OCI-LY7 (cell line): ENCODE measurements around the gene GATA3. TPM values are rescaled to one million over a fixed set of nuclear protein-coding genes. Genes with fewer than 3 reads are reported as not detected.

Experiments used
- BruUV-seq: library from RNA; stranded (reverse); fragments of 400-500 nt; replicated peaks from 2 replicates; lab custom pipeline; 2021; lab: Mats Ljungman, UMichigan
- CTCF ChIA-PET: fragments of 300-600 bp; sonication (Branson Sonifier 250); formaldehyde crosslinking; loops from one replicate; lab custom pipeline; 2022; ENCODE audit warnings: antibody characterized with exemption; ENCODE audit not compliant: unreplicated experiment; lab: Charles Lee
- POLR2A ChIA-PET: fragments of 300-600 bp; sonication (Branson Sonifier 250); formaldehyde crosslinking; loops from one replicate; lab custom pipeline; 2022; ENCODE audit warnings: antibody characterized with exemption; lab: Charles Lee
- DNase-seq: peaks from one replicate; pipeline ENCODE4 v3.0.0-alpha.2; 2015; ENCODE audit warnings: low spot score
- H2AFZ ChIP-seq: fragments of 200-600 bp; sonication (generic), shearing (Covaris generic); 2 replicates; pipeline ENCODE4 v1.6.1; 2014; ENCODE audit warnings: mild to moderate bottlenecking, antibody characterized with exemption, low read length, moderate library complexity
- H3K27ac ChIP-seq: fragments of 200-600 bp; sonication (generic); 2 replicates; pipeline ENCODE4 v1.5.1; 2014; ENCODE audit warnings: mixed run types, low read depth, mild to moderate bottlenecking, moderate library complexity, low read length, inconsistent platforms; ENCODE audit not compliant: poor library complexity, severe bottlenecking
- H3K36me3 ChIP-seq: fragments of 200-600 bp; sonication (generic); 2 replicates; pipeline ENCODE4 v1.6.1; 2014; ENCODE audit warnings: mild to moderate bottlenecking, antibody characterized with exemption, low read length, moderate library complexity, mixed read lengths; ENCODE audit not compliant: insufficient read depth
- H3K4me1 ChIP-seq: fragments of 200-600 bp; sonication (generic); 2 replicates; pipeline ENCODE4 v1.5.1; 2014; ENCODE audit warnings: mild to moderate bottlenecking, low read length; ENCODE audit not compliant: insufficient read depth, poor library complexity, severe bottlenecking
- H3K4me2 ChIP-seq: fragments of 200-600 bp; sonication (generic); 2 replicates; pipeline ENCODE4 v1.6.1; 2014; ENCODE audit warnings: mild to moderate bottlenecking, low read length
- H3K4me3 ChIP-seq: fragments of 200-600 bp; sonication (generic); 2 replicates; pipeline ENCODE4 v1.5.1; 2014; ENCODE audit warnings: mild to moderate bottlenecking, low read depth, low read length; ENCODE audit not compliant: poor library complexity, severe bottlenecking
- H3K79me2 ChIP-seq: fragments of 200-600 bp; sonication (generic); 2 replicates; pipeline ENCODE4 v1.6.1; 2016; ENCODE audit warnings: low read depth, mild to moderate bottlenecking, low read length, moderate library complexity, mixed read lengths; ENCODE audit not compliant: insufficient read depth
- H3K9me2 ChIP-seq: fragments of 200-600 bp; sonication (generic); 2 replicates; pipeline ENCODE4 v1.6.1; 2016; ENCODE audit warnings: mild to moderate bottlenecking, low read length, mixed read lengths; ENCODE audit not compliant: insufficient read depth
- H3K9me3 ChIP-seq: fragments of 200-600 bp; sonication (generic); 2 replicates; pipeline ENCODE4 v1.6.1; 2014; ENCODE audit warnings: mild to moderate bottlenecking, mixed run types, low read length, mixed read lengths
- H4K20me1 ChIP-seq: fragments of 200-600 bp; sonication (generic); 2 replicates; pipeline ENCODE4 v1.6.1; 2014; ENCODE audit warnings: mild to moderate bottlenecking, antibody characterized with exemption, low read length, moderate library complexity, mixed read lengths; ENCODE audit not compliant: insufficient read depth
- EZH2phosphoT487 ChIP-seq: fragments of 200-600 bp; sonication (generic); IDR thresholded peaks from 2 replicates; pipeline ENCODE4 v1.6.1; 2018; ENCODE audit warnings: low read depth, borderline replicate concordance, mild to moderate bottlenecking, mixed run types, antibody characterized with exemption, low read length, moderate library complexity, mixed read lengths
- intact Hi-C: fragments of 100-400 bp; cut with micrococcal nuclease; formaldehyde crosslinking; loops from one replicate; pipeline ENCODE4 v1.10.0; 2022; ENCODE audit not compliant: unreplicated experiment
- total RNA-seq, 2 experiments: library from RNA; depleted of rRNA in 1 of 2; stranded (reverse); fragments of >200 nt in 1 of 2; shearing (Covaris generic) in 1 of 2; gene quantifications; 2 replicates each; pipeline ENCODE4 v1.2.3, GENCODE V29; 2014 to 2022
- TF ChIP-seq, protein P1 (sequence below): fragments of 200-600 bp; sonication (generic); conservative IDR thresholded peaks from 2 replicates; pipeline ENCODE4 v1.5.1; 2014; ENCODE audit warnings: mild to moderate bottlenecking, antibody characterized with exemption, low read length, moderate library complexity, mixed read lengths

The GATA3 gene
- total RNA-seq, 2 experiments from 2014 or later, result not detected

DNA sequence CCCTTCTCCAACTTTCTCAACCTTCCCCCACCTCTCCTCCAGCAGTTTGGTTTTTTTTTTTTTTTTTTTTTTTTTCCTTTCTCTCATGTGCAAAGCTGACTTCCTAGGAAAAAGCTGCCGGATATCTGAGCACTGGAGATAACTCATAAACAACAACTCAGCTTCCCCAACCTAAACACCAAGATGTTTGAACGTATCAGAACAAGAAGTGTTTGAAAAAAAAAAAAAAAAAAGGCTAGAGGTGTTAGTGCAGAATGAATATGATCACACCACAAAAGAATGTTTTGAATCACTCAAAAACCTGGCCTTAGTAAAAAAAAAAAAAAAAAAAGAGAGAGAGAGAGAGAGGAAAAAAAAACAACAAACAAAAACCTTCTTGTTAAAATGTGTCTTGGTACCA, 11.2 kb downstream of the GATA3 start:
- Histone ChIP-seq H3K27ac (no peak overlapping the region), H3K4me2 (no peak overlapping the region), H3K79me2 (no peaks in the 10 kb centered on the region), H3K9me2 (no peaks in the 10 kb centered on the region), H3K4me1 (peaks cover 5% of the 10 kb centered on the region), H4K20me1 (no peaks in the 10 kb centered on the region), H2AFZ (no peak overlapping the region), H3K4me3 (no peak overlapping the region), H3K9me3 (no peaks in the 10 kb centered on the region), H3K36me3 (no peaks in the 10 kb centered on the region)
- CTCF ChIA-PET, result no interaction called here
- DNase-seq, result no peak
- POLR2A ChIA-PET, result interaction anchor here (0.6 to 0.8 kb wide), 2 partner anchors 66 to 586 kb away, joined by 3 to 4 read pairs; no protein-coding TSS in a partner anchor
- intact Hi-C loops, result no loop called here
- BruUV-seq, result no TSS peak
- TF ChIP-seq, protein P1, sequence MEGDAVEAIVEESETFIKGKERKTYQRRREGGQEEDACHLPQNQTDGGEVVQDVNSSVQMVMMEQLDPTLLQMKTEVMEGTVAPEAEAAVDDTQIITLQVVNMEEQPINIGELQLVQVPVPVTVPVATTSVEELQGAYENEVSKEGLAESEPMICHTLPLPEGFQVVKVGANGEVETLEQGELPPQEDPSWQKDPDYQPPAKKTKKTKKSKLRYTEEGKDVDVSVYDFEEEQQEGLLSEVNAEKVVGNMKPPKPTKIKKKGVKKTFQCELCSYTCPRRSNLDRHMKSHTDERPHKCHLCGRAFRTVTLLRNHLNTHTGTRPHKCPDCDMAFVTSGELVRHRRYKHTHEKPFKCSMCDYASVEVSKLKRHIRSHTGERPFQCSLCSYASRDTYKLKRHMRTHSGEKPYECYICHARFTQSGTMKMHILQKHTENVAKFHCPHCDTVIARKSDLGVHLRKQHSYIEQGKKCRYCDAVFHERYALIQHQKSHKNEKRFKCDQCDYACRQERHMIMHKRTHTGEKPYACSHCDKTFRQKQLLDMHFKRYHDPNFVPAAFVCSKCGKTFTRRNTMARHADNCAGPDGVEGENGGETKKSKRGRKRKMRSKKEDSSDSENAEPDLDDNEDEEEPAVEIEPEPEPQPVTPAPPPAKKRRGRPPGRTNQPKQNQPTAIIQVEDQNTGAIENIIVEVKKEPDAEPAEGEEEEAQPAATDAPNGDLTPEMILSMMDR, result no peak
- TF ChIP-seq EZH2phosphoT487, result no peak

DNA sequence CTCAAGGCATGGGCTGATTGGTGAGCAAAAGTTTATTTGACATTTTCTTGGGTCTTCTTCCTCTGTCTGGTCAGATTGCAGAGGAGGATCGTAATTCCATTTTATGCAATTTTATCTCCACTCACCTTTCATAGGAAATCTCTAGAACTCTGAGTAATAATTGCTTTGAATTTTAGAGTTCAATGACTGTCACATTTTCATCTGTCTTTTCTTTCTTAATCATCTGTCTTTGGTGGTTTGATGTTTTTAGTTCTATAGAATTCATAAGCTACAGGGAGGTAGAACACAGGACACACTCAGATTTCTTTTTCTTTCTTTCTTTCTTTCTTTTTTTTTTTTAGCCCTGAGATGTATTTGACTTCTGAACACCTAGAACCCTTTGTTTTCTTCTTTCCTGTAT, 11.6 kb downstream of the GATA3 start:
- H3K9me3 ChIP-seq, result no peaks in the 10 kb centered on the region
- BruUV-seq, result no TSS peak
- H3K79me2 ChIP-seq, result no peaks in the 10 kb centered on the region
- H3K4me2 ChIP-seq, result no peak overlapping the region
- no peak overlapping the region for H2AFZ ChIP-seq
- TF ChIP-seq, protein P1, result no peak
- no peak for TF ChIP-seq EZH2phosphoT487
- peaks cover under 1% of the 10 kb centered on the region for H3K4me1 ChIP-seq
- POLR2A ChIA-PET, result interaction anchor here (0.6 to 0.8 kb wide), 4 partner anchors 67 to 585 kb away, joined by 3 to 5 read pairs (median 4); no protein-coding TSS in a partner anchor
- CTCF ChIA-PET, result no interaction called here
- no peaks in the 10 kb centered on the region for H3K9me2 ChIP-seq
- H3K4me3 ChIP-seq, result no peak overlapping the region
- DNase-seq, result no peak
- H3K36me3 ChIP-seq, result no peaks in the 10 kb centered on the region
- intact Hi-C loops, result no loop called here
- H4K20me1 ChIP-seq, result no peaks in the 10 kb centered on the region
- H3K27ac ChIP-seq, result no peak overlapping the region

DNA sequence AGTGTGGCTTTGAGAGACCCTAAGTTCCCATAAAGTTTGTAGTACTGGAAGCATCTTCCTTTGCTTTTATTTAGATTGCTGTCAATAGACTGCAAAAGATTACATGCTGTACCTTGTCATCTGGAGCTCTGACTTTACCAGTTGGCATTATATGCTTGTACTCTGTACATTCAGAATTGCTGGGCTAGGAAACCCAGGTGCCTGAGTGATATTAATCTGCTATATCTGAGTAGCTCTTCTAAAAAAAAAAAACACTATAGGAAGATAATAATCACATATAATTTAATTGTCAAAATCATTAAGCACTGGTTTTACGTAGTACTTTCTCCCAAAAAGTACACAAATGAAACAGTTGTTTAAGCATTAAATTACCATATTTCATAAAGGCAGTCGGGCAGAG, 12.3 kb downstream of the GATA3 start:
- Histone ChIP-seq H3K79me2 (no peaks in the 10 kb centered on the region), H3K4me3 (no peak overlapping the region), H3K4me2 (no peak overlapping the region), H3K9me3 (no peaks in the 10 kb centered on the region), H3K9me2 (no peaks in the 10 kb centered on the region), H3K4me1 (no peaks in the 10 kb centered on the region), H2AFZ (no peak overlapping the region), H3K36me3 (no peaks in the 10 kb centered on the region), H4K20me1 (no peaks in the 10 kb centered on the region), H3K27ac (no peak overlapping the region)
- ChIA-PET POLR2A (interaction anchor here (0.5 to 0.8 kb wide), 4 partner anchors 67 to 1300 kb away, joined by 3 to 5 read pairs (median 4); no protein-coding TSS in a partner anchor), CTCF (no interaction called here)
- no peak for DNase-seq
- no peak for TF ChIP-seq EZH2phosphoT487
- TF ChIP-seq, protein P1, result no peak
- no TSS peak for BruUV-seq
- intact Hi-C loops, result no loop called here
